GM18951 (cell line): ENCODE results near the gene FAM9C.
"Not testable (repeated sequence)": the region's sequence is repeated elsewhere in the genome, so short reads cannot be mapped to it uniquely, and the experiment has no call there.

ENCODE experiments used
- POLR2A ChIP-seq: IDR thresholded peaks from 4 replicates; pipeline ENCODE4 v1.6.1; 2011; ENCODE audit warnings: mild to moderate bottlenecking; ENCODE audit not compliant: insufficient read length, insufficient read depth; ENCODE audit errors: extremely low read depth
- in situ Hi-C: fragments of 300-500 bp; cut with MboI; formaldehyde crosslinking; loops from one replicate; pipeline ENCODE4 v1.12.0; 2022; ENCODE audit warnings: low sequenced_read_pairs, mixed read lengths, inconsistent platforms; ENCODE audit not compliant: unreplicated experiment

FAM9C gene

GRCh38 chrX:13066391-13066790 is 22.0 kb upstream of the FAM9C start:
- in situ Hi-C loops = no loop called here
- TF ChIP-seq POLR2A = no peak

GRCh38 chrX:13064599-13065143 is 20.3 kb upstream of the FAM9C start:
- TF ChIP-seq POLR2A = no peak
- in situ Hi-C loops = no loop called here

- in situ Hi-C loops = not testable (repeated sequence)
Observed at GRCh38 chrX:13063124-13063523, 18.7 kb upstream of the FAM9C start.

GRCh38 chrX:13062331-13062730 is 17.9 kb upstream of the FAM9C start:
- in situ Hi-C loops = not testable (repeated sequence)

- in situ Hi-C loops = not testable (repeated sequence)
Observed at GRCh38 chrX:13061215-13061708, 16.8 kb upstream of the FAM9C start.

GRCh38 chrX:13059637-13060499 is 15.4 kb upstream of the FAM9C start:
- no peak for TF ChIP-seq POLR2A
- in situ Hi-C loops = no loop called here

- no peak for TF ChIP-seq POLR2A
- in situ Hi-C loops = no loop called here
Observed at GRCh38 chrX:13055486-13055885, 11.1 kb upstream of the FAM9C start.

- in situ Hi-C loops = no loop called here
- no peak for TF ChIP-seq POLR2A
Observed at GRCh38 chrX:13053171-13053570, 8.8 kb upstream of the FAM9C start.

GRCh38 chrX:13051529-13052172 is 7.2 kb upstream of the FAM9C start:
- no peak for TF ChIP-seq POLR2A
- in situ Hi-C loops = no loop called here

GRCh38 chrX:13051167-13051528 is 6.7 kb upstream of the FAM9C start:
- in situ Hi-C loops = no loop called here
- TF ChIP-seq POLR2A = no peak

GRCh38 chrX:13050151-13050550 is 5.7 kb upstream of the FAM9C start:
- no peak for TF ChIP-seq POLR2A
- in situ Hi-C loops = no loop called here

GRCh38 chrX:13048280-13048679 is 3.9 kb upstream of the FAM9C start:
- TF ChIP-seq POLR2A = no peak
- in situ Hi-C loops = no loop called here

- in situ Hi-C loops = no loop called here
- no peak for TF ChIP-seq POLR2A
Observed at GRCh38 chrX:13047759-13048158, 3.3 kb upstream of the FAM9C start.
